HG02610 (cell line): ENCODE results near the gene RAB35.

ENCODE experiments used
- ATAC-seq: cut with Tn5 transposase; IDR thresholded peaks from one replicate; pipeline ENCODE4 v1.9.1; 2021; ENCODE audit warnings: mild to moderate bottlenecking, moderate library complexity; ENCODE audit not compliant: unreplicated experiment

Gene RAB35

DNA sequence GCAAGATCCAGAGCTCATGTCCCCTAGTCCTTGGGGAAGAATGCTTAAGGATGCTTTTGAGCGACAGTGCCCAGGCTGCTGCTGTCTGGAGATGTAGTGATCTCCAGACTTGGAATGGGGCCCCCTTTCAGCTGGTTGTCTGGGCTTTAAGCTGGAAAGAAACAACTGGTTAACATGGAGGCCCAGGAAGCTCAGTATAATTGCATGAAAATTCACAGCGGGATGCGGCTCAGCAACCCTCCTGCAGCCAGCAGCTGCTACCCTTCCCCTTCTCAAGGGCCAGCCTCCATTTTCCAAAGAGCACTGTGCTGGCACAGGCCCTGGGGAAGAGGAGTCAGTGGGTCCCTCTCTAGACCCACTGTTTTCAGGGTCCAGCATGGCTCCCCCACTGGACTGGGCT lies 26.3 kb downstream of the RAB35 start:
- no peak for ATAC-seq

DNA sequence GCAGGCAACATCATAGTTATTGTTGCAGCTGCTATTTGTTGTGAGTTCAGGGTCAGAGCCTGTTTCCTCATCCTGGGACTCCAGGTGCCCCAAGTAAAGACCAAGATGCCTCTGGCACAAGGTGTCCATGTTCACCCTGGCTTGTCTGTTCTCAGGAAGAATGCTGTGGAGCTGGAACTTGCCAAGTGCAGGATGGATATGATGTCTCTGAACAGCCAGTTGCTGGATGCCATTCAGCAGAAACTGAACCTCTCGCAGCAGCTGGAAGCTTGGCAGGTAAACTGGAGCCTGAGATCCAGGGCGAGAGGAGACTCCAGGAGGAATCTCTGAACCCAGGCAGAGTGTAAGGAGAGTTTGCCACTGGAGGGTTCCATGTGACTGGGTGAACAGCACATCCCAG lies 26.8 kb downstream of the RAB35 start:
- no peak for ATAC-seq

DNA sequence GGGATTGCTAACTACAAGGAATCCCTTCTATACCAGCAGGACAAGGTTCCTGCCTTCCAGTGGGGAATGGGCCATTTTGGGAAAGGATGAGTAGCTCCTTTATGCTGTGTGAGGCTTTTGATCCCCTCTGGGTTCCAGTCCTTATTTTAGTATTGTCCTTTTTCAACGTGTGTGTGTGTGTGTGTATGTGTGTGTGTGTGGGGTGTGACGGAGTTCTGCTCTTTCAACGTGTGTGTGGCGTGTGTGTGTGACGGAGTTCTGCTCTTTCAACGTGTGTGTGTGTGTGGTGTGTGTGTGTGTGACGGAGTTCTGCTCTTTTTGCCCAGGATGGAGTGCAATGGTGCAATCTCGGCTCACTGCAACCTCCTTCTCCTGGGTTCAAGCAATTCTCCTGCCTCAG lies 27.4 kb downstream of the RAB35 start:
- no peak for ATAC-seq

GRCh38 chr12:120086801-120087621 lies 29.5 kb downstream of the RAB35 start:
- ATAC-seq: peak; percentile 96

- no peak for ATAC-seq
Measured at GRCh38 chr12:120085920-120086645, 30.5 kb downstream of the RAB35 start.

DNA sequence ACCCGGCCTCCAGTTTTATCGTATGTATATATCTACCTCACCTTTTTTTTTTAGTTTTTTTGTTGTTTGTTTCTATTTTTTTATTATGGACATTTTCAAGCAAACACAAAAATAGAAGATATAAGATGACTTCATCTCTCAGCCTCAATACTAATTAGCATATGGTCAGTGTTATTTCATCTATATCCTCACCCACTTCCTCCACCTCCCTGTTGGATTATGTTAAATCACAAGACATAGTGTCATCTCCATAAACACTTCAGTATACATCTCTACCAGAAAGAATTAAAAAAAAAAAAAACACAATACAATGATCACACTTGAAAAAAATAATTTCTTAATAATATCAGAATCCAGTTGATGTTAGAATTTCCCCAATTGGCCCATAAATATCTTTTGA lies 34.9 kb downstream of the RAB35 start:
- ATAC-seq: no peak

GRCh38 chr12:120079411-120080400 lies 36.8 kb downstream of the RAB35 start:
- ATAC-seq: no peak

GRCh38 chr12:120078868-120079267 lies 37.7 kb downstream of the RAB35 start:
- ATAC-seq: no peak

GRCh38 chr12:120077260-120077659 lies 39.3 kb downstream of the RAB35 start:
- ATAC-seq: no peak

DNA sequence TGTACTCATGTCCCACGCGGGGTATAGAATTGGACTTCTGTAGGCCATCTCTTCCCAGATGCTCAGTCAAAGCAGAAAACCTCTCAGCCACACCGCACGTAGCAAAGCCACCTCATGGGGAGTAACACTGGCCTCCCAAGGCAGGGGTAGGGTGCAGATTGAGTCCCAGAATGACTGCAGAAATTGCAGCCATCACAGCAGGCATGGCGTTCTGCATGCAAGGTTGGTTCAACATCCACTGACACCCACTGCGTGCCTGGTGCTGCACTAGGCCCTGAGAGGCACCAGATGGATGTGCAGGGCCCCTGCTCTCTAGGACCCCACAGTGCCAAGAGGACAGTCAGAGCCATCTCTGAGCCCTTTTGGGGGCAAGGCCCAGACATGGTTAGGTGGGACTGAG lies 39.9 kb downstream of the RAB35 start:
- no peak for ATAC-seq

- no peak for ATAC-seq
Measured at GRCh38 chr12:120075034-120075616, 41.4 kb downstream of the RAB35 start.

GRCh38 chr12:120072472-120073249 lies 43.9 kb downstream of the RAB35 start:
- ATAC-seq: no peak

- ATAC-seq: no peak
Measured at GRCh38 chr12:120071493-120072020, 45.0 kb downstream of the RAB35 start.

DNA sequence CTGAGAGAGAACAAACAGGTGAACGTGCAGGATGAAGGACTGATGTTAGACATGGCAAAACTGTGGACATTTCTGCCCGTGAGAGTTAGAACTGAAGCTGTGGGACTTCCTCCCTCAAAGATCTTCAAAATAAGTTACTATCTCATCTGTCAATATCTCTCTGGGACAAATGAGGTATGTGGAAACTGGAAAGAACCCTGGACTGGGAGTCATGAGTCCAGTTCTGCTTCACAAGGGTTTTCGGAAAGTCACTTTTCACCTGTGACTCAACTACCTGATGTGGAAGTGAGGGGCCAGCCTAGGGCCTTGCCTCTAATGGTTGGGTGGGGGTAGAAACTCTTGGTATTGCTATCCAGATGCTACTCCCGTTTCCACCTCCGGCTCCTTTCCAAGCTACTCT lies 47.3 kb downstream of the RAB35 start:
- no peak for ATAC-seq

DNA sequence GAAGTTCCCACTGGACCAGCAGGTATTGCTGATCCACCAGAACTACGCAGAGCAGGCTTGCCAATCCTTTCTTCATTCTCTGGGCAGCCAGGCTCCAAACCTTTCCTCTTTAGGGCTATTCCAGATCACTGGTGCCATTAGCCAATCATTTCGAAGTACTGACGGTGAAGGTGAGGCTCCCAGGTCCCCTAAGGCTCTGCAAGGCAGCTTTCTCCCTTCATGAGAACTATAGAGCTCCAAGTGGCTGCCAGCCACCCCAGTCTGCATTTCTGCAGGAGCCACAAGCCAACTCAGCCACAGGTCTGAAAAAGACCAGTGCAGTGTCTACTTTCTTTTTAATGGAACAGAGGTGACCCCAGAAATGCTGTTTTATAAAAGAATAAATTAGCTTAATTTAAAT lies 48.7 kb downstream of the RAB35 start:
- ATAC-seq: no peak

DNA sequence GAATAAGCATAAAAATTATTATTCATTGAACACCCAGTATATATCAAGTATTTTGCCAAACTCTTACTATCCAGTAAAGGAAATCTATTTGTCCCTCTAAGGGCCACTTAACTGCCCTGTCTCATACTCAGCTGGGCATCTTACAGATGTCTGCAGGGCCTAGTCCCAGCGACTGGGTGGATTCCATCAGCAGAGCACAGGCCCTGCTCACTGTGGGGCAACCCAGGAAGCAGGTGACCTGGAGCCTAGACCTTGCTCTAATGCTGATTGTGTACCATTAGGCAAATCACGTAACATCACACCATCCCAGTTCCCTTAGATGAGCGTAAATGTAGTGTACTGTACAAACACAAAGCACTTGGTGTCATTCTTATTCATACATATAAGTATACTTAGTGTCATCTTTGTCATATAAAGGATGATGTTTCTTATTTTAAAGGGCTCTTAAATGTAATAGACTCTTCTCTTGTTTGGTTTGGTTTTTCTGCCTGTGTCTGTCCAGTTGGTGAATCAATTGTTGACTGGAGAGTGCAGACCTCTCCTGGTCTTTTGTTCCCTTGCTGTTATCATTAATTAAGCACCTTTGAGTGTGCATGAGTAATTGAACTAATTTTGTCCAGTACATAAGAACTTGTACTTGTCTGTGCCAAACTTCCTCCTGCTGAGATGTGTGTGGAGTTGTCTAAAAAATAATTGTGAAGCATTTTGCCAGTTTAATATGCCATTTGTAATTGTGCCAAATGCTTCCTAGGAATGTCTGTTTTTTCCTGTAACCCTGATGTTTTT lies 49.3 kb downstream of the RAB35 start:
- no peak for ATAC-seq

GRCh38 chr12:120066341-120066740 lies 50.2 kb downstream of the RAB35 start:
- no peak for ATAC-seq

GRCh38 chr12:120065472-120065871 lies 51.1 kb downstream of the RAB35 start:
- ATAC-seq: no peak
